ENCODE data around the gene KLK10.
"Not testable (repeated sequence)": the region's sequence is repeated elsewhere in the genome, so short reads cannot be mapped to it uniquely, and the experiment has no call there.

- TF ChIP-seq RAD21 (IDR thresholded peaks at IDR 0.05; ENCODE audit: low read length); CTCF (IDR thresholded peaks at IDR 0.05); EP300 (IDR thresholded peaks at IDR 0.05; ENCODE audit: borderline replicate concordance in 1 of 2, low read depth in 1 of 2, low read length in 1 of 2); FOXM1 (IDR thresholded peaks at IDR 0.05; ENCODE audit: low read depth); EZH2phosphoT487 (IDR thresholded peaks at IDR 0.05; ENCODE audit: borderline replicate concordance, low read depth); MAX (IDR thresholded peaks at IDR 0.05; ENCODE audit: low read depth); TAF1 (IDR thresholded peaks at IDR 0.05; ENCODE audit: borderline replicate concordance, low read depth, low read length); POLR2AphosphoS5 (IDR thresholded peaks at IDR 0.05; ENCODE audit: low read depth, low read length): not testable (repeated sequence)
Measured at GRCh38 chr19:50969810-50970209, 49.7 kb downstream of the KLK10 start.
